ENCODE measurements around the gene KCP. TPM values are rescaled to one million over a fixed set of nuclear protein-coding genes. Genes with fewer than 3 reads are reported as not detected.
A peak's percentile ranks its signal among the peaks of the same experiment; 100 is the strongest.

The KCP gene
- total and polyA plus RNA-seq, 8 donors, result 0.73 to 2.3 (median 1.6) TPM; not detected in 5

DNA sequence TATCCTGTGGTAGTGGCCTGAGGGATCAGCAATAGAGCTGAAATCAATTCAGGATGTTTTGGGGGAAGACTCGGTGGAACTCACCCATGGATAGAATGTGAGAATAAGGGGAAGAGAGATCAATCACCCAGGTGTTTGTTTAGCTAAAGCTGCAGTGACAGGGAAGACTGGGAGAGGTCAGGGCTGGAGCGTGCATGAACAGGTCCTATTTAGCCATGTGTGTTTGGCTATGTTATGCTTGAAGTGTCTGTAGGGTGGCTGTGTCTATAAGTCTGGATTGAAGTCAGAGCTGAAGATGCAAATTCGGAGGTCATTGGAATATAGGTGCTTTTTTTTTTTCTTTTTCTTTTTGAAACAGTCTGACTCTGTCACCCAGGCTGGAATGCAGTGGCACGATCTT lies 43.3 kb downstream of the KCP start:
- TF ChIP-seq EP300 (IDR thresholded peaks at IDR 0.05), result no peak
- TF ChIP-seq, protein P1, sequence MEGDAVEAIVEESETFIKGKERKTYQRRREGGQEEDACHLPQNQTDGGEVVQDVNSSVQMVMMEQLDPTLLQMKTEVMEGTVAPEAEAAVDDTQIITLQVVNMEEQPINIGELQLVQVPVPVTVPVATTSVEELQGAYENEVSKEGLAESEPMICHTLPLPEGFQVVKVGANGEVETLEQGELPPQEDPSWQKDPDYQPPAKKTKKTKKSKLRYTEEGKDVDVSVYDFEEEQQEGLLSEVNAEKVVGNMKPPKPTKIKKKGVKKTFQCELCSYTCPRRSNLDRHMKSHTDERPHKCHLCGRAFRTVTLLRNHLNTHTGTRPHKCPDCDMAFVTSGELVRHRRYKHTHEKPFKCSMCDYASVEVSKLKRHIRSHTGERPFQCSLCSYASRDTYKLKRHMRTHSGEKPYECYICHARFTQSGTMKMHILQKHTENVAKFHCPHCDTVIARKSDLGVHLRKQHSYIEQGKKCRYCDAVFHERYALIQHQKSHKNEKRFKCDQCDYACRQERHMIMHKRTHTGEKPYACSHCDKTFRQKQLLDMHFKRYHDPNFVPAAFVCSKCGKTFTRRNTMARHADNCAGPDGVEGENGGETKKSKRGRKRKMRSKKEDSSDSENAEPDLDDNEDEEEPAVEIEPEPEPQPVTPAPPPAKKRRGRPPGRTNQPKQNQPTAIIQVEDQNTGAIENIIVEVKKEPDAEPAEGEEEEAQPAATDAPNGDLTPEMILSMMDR (IDR thresholded peaks at IDR 0.05), result no peak
- no peak for TF ChIP-seq POLR2AphosphoS5 (IDR thresholded peaks at IDR 0.05)
- TF ChIP-seq POLR2A (IDR thresholded peaks at IDR 0.05), result no peak
- no peak for DNase-seq
- H3K4me3 ChIP-seq, result no peak overlapping the region
- H3K27me3 ChIP-seq, result peaks cover 0 to 11% (median 0%) of the 10 kb centered on the region in 3 donors
- no peaks in the 10 kb centered on the region for H3K9me3 ChIP-seq
- H3K27ac ChIP-seq, result no peak overlapping the region
- H3K36me3 ChIP-seq, result peaks cover 10 to 26% (median 23%) of the 10 kb centered on the region in 4 donors
- peaks cover 29 to 53% (median 36%) of the 10 kb centered on the region in 4 donors for H3K4me1 ChIP-seq
- intact Hi-C loops (cut with DNase I; ENCODE audit: low total_unique reads), result loop anchor here (10.0 kb wide), 1 partner anchor 132 kb away; the partner anchor contains the start of gene CALU
- WGBS, 5 donors, result 85 to 91% (median 87%) methylated on average over 4 of the region's 4 CpGs

DNA sequence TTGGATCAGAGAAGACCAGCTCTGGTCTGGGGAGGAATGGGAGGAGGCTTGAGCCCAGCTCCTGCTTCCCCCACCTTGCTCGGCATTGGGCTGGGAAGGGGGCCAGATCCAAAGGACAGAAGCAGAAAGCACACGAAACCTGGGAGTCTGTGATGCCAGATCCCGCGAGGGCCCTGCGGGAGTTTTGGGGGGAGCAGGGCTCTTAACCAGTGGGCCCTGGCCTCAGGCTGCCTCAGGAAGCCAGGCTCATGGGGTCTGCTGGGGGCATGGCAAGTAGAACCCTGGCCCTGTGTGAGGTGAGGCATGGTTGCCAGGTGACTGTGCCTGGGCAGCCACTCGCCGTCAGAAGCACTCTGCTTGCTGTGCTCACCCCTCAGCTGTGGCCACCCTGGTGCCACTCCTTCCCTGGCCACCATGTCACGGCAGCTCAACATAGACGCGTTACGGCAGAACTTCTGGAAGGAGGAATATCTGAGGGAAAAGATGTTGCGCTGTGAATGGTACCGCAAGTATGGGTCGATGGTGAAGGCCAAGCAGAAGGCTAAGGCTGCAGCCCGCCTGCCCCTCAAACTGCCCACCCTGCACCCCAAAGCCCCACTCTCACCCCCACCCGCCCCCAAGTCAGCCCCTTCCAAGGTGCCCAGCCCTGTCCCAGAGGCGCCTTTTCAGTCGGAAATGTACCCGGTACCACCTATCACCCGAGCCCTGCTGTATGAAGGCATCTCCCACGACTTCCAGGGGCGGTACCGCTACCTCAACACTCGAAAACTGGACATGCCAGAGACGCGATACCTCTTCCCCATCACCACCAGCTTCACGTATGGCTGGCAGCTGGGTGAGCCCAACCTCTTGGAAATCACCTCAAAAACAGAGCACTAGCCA lies 44.3 kb downstream of the KCP start:
- 93 to 97% (median 96%) methylated on average over 24 to 27 of the region's 27 CpGs for WGBS, 5 donors
- Histone ChIP-seq H3K27ac (no peak overlapping the region), H3K9me3 (no peaks in the 10 kb centered on the region), H3K4me3 (no peak overlapping the region), H3K4me1 (peaks cover 29 to 57% (median 40%) of the 10 kb centered on the region in 4 donors), H3K27me3 (peaks cover 0 to 11% (median 0%) of the 10 kb centered on the region in 3 donors), H3K36me3 (peaks cover 10 to 26% (median 23%) of the 10 kb centered on the region in 4 donors)
- no peak for DNase-seq
- TF ChIP-seq POLR2A (IDR thresholded peaks at IDR 0.05) (no peak), POLR2AphosphoS5 (IDR thresholded peaks at IDR 0.05) (no peak), EP300 (IDR thresholded peaks at IDR 0.05) (no peak)
- TF ChIP-seq, protein P1 (IDR thresholded peaks at IDR 0.05), result no peak
- intact Hi-C loops (cut with DNase I; ENCODE audit: low total_unique reads), result loop anchor here (10.0 kb wide), 1 partner anchor 131 kb away; the partner anchor contains the start of gene CALU

DNA sequence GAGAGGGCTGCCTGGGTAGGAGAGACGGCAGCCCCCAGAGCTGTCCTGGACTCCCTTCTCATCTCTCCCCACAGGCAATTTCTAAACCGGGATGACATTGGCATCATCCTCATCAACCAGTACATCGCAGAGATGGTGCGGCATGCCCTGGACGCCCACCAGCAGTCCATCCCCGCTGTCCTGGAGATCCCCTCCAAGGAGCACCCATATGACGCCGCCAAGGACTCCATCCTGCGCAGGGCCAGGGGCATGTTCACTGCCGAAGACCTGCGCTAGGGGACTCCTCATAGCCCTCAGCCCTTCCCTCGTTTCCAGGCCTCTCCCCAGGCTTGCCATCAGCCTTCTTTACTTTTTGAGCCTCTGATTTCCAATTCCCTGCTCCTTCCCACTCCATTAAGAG lies 45.2 kb downstream of the KCP start:
- no peak for TF ChIP-seq POLR2AphosphoS5 (IDR thresholded peaks at IDR 0.05)
- TF ChIP-seq EP300 (IDR thresholded peaks at IDR 0.05), result no peak
- TF ChIP-seq, protein P1 (IDR thresholded peaks at IDR 0.05), result no peak
- TF ChIP-seq POLR2A (IDR thresholded peaks at IDR 0.05), result no peak
- no peaks in the 10 kb centered on the region for H3K9me3 ChIP-seq
- H3K4me3 ChIP-seq, result no peak overlapping the region
- intact Hi-C loops (cut with DNase I; ENCODE audit: low total_unique reads), result loop anchor here (10.0 kb wide), 1 partner anchor 131 kb away; the partner anchor contains the start of gene CALU
- WGBS, 5 donors, result 91 to 95% (median 94%) methylated on average over 12 of the region's 12 CpGs
- peaks cover 10 to 26% (median 23%) of the 10 kb centered on the region in 4 donors for H3K36me3 ChIP-seq
- H3K27ac ChIP-seq, result no peak overlapping the region
- H3K27me3 ChIP-seq, result peaks cover 0 to 9% (median 0%) of the 10 kb centered on the region in 3 donors
- no peak for DNase-seq
- H3K4me1 ChIP-seq, result peaks cover 33 to 63% (median 44%) of the 10 kb centered on the region in 4 donors

DNA sequence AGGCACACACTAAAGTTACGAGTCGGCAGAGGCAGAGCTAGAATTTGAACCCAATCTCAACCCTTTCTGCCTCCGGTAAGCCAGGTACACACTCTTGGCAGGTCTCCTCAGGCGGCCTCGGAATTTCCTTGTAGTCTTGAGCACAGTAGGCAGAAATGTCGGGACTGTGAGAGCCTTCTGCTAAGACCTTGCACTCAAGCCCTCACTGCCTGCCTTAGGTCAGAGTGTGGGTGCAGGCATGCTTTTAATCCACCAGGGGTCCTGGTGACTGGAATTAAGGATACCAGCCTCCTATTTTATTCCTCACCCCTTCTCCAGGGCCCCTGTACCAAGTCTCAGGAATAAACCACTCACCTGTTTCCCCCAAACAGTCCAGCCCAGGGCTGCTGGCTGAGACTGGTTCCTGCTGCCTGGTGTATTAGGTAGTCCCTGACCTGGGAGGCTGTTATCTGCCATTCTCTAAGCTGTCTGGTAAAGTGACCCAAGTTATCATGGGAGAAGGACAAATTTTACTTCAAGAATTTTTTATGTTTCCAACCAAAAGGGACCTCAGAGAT lies 47.0 kb downstream of the KCP start:
- Histone ChIP-seq H3K4me1 (peaks cover 30 to 63% (median 43%) of the 10 kb centered on the region in 4 donors), H3K4me3 (peak overlapping the region; percentile 79 to 98 (median 86)), H3K27ac (peak overlapping the region; percentile 67 to 89 (median 81)), H3K36me3 (peaks cover 10 to 28% (median 24%) of the 10 kb centered on the region in 4 donors), H3K9me3 (no peaks in the 10 kb centered on the region), H3K27me3 (no peaks in the 10 kb centered on the region)
- WGBS, 5 donors, result 0 to 4% (median 0%) methylated on average over 2 to 6 of the region's 6 CpGs
- DNase-seq, result peak; percentile 42 to 82
- no peak for TF ChIP-seq POLR2AphosphoS5 (IDR thresholded peaks at IDR 0.05)
- TF ChIP-seq, protein P1 (IDR thresholded peaks at IDR 0.05), result peak in 3 of 7 experiments; percentile 18 to 31 (median 21)
- TF ChIP-seq POLR2A (IDR thresholded peaks at IDR 0.05), result no peak
- no peak for TF ChIP-seq EP300 (IDR thresholded peaks at IDR 0.05)
- intact Hi-C loops (cut with DNase I; ENCODE audit: low total_unique reads), result loop anchor here (10.0 kb wide), 1 partner anchor 129 kb away; the partner anchor contains the start of gene CALU

Data from stomach (tissue), 9 donors.